ENCODE data around the gene CDH6. TPM values are rescaled to one million over a fixed set of nuclear protein-coding genes. Genes with fewer than 3 reads are reported as not detected.

The CDH6 gene
- total and polyA plus RNA-seq, 2 of the 4 experiments (the other 2 are of a cell fraction), result 72.2 to 232 TPM

DNA sequence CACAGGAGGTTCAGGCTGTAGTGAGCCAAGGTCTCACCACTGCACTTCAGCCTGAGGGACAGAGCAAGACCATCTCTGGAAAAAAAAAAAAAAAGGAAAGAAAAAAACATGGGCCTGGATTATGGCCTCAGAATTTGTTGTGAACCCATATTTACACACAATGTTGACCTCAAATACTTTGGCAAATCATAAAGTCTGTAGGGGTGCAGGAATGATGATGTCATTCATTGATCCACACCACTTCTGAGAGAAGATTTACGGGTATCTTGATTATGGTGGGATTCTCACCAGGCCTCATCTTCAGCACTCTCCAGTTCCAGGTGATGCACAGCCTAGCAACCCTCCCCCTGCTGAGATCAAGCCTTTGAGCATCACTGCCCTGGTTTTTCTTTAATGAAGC, 156.9 kb downstream of the CDH6 start:
- H2BK120ac ChIP-seq (ENCODE audit: low read depth, low read length), result no peak overlapping the region
- no peak overlapping the region for H3K14ac ChIP-seq (replicated peaks; ENCODE audit: low read depth, low read length)
- dilution Hi-C loops (cut with HindIII; ENCODE audit: low sequenced_read_pairs, unreplicated experiment) (no loop called here), intact Hi-C loops (cut with micrococcal nuclease) (no loop called here), in situ Hi-C loops (cut with MboI; ENCODE audit: low sequenced_read_pairs) (no loop called here)
- H2AK9ac ChIP-seq (replicated peaks; ENCODE audit: low read depth, low read length, poor library complexity), result no peak overlapping the region
- H3K9me1 ChIP-seq (ENCODE audit: insufficient read depth, low read length), result no peaks in the 10 kb centered on the region
- no peak for TF ChIP-seq RFX5 (IDR thresholded peaks at IDR 0.05; ENCODE audit: low read depth, low read length)
- TF ChIP-seq, protein P1, sequence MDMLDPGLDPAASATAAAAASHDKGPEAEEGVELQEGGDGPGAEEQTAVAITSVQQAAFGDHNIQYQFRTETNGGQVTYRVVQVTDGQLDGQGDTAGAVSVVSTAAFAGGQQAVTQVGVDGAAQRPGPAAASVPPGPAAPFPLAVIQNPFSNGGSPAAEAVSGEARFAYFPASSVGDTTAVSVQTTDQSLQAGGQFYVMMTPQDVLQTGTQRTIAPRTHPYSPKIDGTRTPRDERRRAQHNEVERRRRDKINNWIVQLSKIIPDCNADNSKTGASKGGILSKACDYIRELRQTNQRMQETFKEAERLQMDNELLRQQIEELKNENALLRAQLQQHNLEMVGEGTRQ (IDR thresholded peaks at IDR 0.05; ENCODE audit: low read depth, low read length), result no peak
- no peak for TF ChIP-seq SMC3 (IDR thresholded peaks at IDR 0.05; ENCODE audit: low read depth, low read length)
- no peak for TF ChIP-seq BHLHE40 (IDR thresholded peaks at IDR 0.05; ENCODE audit: low read depth, low read length)
- H3K23ac ChIP-seq (ENCODE audit: low read depth, low read length), result no peak overlapping the region
- no peaks in the 10 kb centered on the region; the same call in 1 of the 2 replicates for H3K4me1 ChIP-seq (ENCODE audit: control insufficient read depth, insufficient read depth, low read length)
- BruUV-seq (replicated peaks), result no TSS peak
- H2AFZ ChIP-seq (replicated peaks; ENCODE audit: low read length, poor library complexity), result no peak overlapping the region
- H4K91ac ChIP-seq (ENCODE audit: insufficient read depth, low read depth, low read length), result no peak overlapping the region
- H3K9ac ChIP-seq (ENCODE audit: low read depth, low read length), result no peak overlapping the region
- POLR2A ChIA-PET (ENCODE audit: unreplicated experiment), result no interaction called here
- H3K4me2 ChIP-seq (ENCODE audit: low read depth, low read length), result no peak overlapping the region
- H2BK20ac ChIP-seq (ENCODE audit: low read depth, low read length), result no peak overlapping the region
- no peak overlapping the region for H4K8ac ChIP-seq (ENCODE audit: low read depth in 2 of 2, low read length in 2 of 2)
- H3K79me1 ChIP-seq (ENCODE audit: low read depth in 1 of 2, low read length in 2 of 2), result no peaks in the 10 kb centered on the region
- H3K4me3 ChIP-seq (ENCODE audit: insufficient read depth, low read depth, low read length), result no peak overlapping the region
- H3K56ac ChIP-seq (ENCODE audit: extremely low read depth, insufficient read depth, low read length), result no peak overlapping the region
- H2AK5ac ChIP-seq (ENCODE audit: low read depth, low read length), result no peak overlapping the region
- H3K4ac ChIP-seq (ENCODE audit: low read depth, low read length), result no peak overlapping the region
- WGBS, 2 experiments (ENCODE audit: extremely low coverage in 2 of 2, insufficient read length in 1 of 2), result no CpG with 5 or more reads among the region's 1 CpG
- no peaks in the 10 kb centered on the region for H3K27me3 ChIP-seq (ENCODE audit: control insufficient read depth, insufficient read depth, low read length)
- DNase-seq, result no peak
- H4K20me1 ChIP-seq (ENCODE audit: insufficient read depth, low read length), result no peaks in the 10 kb centered on the region
- no peak overlapping the region for H2BK5ac ChIP-seq (ENCODE audit: low read depth, low read length, poor library complexity, severe bottlenecking)
- H3K27ac ChIP-seq (ENCODE audit: insufficient read depth, low read length), result no peak overlapping the region
- no peaks in the 10 kb centered on the region for H3K36me3 ChIP-seq (ENCODE audit: control insufficient read depth, insufficient read depth, low read length)
- ATAC-seq (ENCODE audit: low read depth), result no peak
- peaks cover 2% of the 10 kb centered on the region; the same call in 1 of the 2 replicates for H3K9me3 ChIP-seq (ENCODE audit: control insufficient read depth, insufficient read depth, low read length)
- CTCF ChIA-PET, result no interaction called here
- no peak overlapping the region for H2BK15ac ChIP-seq (ENCODE audit: low read depth, low read length)
- no peak overlapping the region for H4K5ac ChIP-seq (ENCODE audit: low read depth, low read length)
- H3K18ac ChIP-seq (ENCODE audit: low read depth, low read length), result no peak overlapping the region

All from IMR-90 (cell line).